Keratinocyte (primary cell): ENCODE data around the gene TRABD2B.

Experiments used
- EZH2 ChIP-seq: IDR thresholded peaks from one replicate; pipeline ENCODE4 v1.6.1; 2012; ENCODE audit warnings: inconsistent platforms, mild to moderate bottlenecking, low read length, moderate library complexity
- TF ChIP-seq, protein P1 (sequence below), 3 experiments: IDR thresholded peaks in 1 of 3; conservative IDR thresholded peaks in 1 of 3; optimal IDR thresholded peaks in 1 of 3; 2 replicates in 2 of 3; 3 replicates in 1 of 3; pipeline versions ENCODE3 to v1.5.1; 2011; ENCODE audit warnings: low read length in 3 of 3, mild to moderate bottlenecking in 3 of 3, moderate library complexity in 2 of 3, control low read depth in 1 of 3, inconsistent platforms in 1 of 3; ENCODE audit not compliant: insufficient read depth in 2 of 3; ENCODE audit errors: extremely low read depth in 1 of 3

- TF ChIP-seq, protein P1, sequence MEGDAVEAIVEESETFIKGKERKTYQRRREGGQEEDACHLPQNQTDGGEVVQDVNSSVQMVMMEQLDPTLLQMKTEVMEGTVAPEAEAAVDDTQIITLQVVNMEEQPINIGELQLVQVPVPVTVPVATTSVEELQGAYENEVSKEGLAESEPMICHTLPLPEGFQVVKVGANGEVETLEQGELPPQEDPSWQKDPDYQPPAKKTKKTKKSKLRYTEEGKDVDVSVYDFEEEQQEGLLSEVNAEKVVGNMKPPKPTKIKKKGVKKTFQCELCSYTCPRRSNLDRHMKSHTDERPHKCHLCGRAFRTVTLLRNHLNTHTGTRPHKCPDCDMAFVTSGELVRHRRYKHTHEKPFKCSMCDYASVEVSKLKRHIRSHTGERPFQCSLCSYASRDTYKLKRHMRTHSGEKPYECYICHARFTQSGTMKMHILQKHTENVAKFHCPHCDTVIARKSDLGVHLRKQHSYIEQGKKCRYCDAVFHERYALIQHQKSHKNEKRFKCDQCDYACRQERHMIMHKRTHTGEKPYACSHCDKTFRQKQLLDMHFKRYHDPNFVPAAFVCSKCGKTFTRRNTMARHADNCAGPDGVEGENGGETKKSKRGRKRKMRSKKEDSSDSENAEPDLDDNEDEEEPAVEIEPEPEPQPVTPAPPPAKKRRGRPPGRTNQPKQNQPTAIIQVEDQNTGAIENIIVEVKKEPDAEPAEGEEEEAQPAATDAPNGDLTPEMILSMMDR (optimal IDR thresholded peaks at IDR 0.05 in 1 of 3, IDR thresholded peaks at IDR 0.05 in 1 of 3, conservative IDR thresholded peaks at IDR 0.05 in 1 of 3; ENCODE audit: extremely low read depth in 1 of 3, insufficient read depth in 2 of 3, low read length in 3 of 3) = no peak
- no peak for TF ChIP-seq EZH2
Observed at GRCh38 chr1:47803815-47804501, 193.2 kb downstream of the TRABD2B start.
